Measurements from ENCODE around the gene HS6ST2. TPM values are rescaled to one million over a fixed set of nuclear protein-coding genes. Genes with fewer than 3 reads are reported as not detected.

The HS6ST2 gene
- total RNA-seq, 1 experiment from 2014 or later = 24.6 TPM

DNA sequence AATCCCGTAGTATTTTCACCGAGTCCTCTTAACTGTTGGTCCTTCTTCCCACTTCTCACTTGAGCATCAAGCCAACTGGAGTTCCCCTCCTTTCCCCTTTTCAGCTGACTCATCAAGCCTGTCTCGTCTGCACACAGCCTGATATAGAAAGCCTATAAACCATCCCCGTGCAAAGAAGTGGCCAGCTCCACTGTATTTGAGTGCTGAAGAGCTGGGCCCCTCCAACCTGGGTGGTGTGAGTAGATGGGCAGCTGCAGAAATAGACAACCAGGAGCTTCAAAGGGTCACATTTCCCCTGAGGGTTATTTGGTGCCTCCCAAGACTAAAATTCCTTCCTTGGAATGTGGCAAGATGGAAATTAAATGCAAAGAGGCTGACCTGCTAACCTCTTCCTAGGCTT lies 199.7 kb downstream of the HS6ST2 start:
- Histone ChIP-seq H3K9me3 (ENCODE audit: control insufficient read depth in 1 of 2, insufficient read depth in 1 of 2, low read depth in 1 of 2, low read length in 2 of 2) (no peaks in the 10 kb centered on the region), H3K36me3 (ENCODE audit: control insufficient read depth in 1 of 2, insufficient read depth in 2 of 2, low read length in 2 of 2) (no peaks in the 10 kb centered on the region), H3K27ac (ENCODE audit: low read depth, low read length) (no peak overlapping the region), H3K79me2 (ENCODE audit: insufficient read depth, low read length) (no peaks in the 10 kb centered on the region), H3K4me3 (replicated peaks in 1 of 2; ENCODE audit: low read depth in 1 of 2, low read length in 2 of 2) (no peak overlapping the region), H3K4me2 (ENCODE audit: low read length) (no peak overlapping the region), H3K27me3 (ENCODE audit: insufficient read depth, low read length) (no peaks in the 10 kb centered on the region), H3K4me1 (ENCODE audit: control insufficient read depth in 1 of 2, insufficient read depth in 2 of 2, low read length in 2 of 2) (peaks cover 0 to 6% of the 10 kb centered on the region in 2 experiments; a peak in 1 of 4 replicates), H3K9me2 (ENCODE audit: insufficient read depth) (no peaks in the 10 kb centered on the region), H2AFZ (ENCODE audit: low read depth, low read length, poor library complexity, severe bottlenecking) (no peak overlapping the region), H4K20me1 (ENCODE audit: insufficient read depth) (no peaks in the 10 kb centered on the region), H3K9ac (ENCODE audit: low read length) (no peak overlapping the region)
- RAD21 ChIA-PET (ENCODE audit: low non-redundant PET in 1 of 2, low total read pairs in 2 of 2, uncharacterized antibody in 2 of 2, unreplicated experiment in 2 of 2) = no interaction called here
- TF ChIP-seq EZH2 (IDR thresholded peaks at IDR 0.05) (no peak), SIN3A (IDR thresholded peaks at IDR 0.05; ENCODE audit: low read depth) (no peak), CBX3 (IDR thresholded peaks at IDR 0.05; ENCODE audit: low read depth) (no peak)
- intact Hi-C loops (cut with micrococcal nuclease) = no loop called here
- DNase-seq (ENCODE audit: low read depth, low spot score) = no peak
- CTCF ChIA-PET = no interaction called here
- POLR2A ChIA-PET = no interaction called here
- no peak for ATAC-seq
- no TSS peak for BruUV-seq (replicated peaks)

DNA sequence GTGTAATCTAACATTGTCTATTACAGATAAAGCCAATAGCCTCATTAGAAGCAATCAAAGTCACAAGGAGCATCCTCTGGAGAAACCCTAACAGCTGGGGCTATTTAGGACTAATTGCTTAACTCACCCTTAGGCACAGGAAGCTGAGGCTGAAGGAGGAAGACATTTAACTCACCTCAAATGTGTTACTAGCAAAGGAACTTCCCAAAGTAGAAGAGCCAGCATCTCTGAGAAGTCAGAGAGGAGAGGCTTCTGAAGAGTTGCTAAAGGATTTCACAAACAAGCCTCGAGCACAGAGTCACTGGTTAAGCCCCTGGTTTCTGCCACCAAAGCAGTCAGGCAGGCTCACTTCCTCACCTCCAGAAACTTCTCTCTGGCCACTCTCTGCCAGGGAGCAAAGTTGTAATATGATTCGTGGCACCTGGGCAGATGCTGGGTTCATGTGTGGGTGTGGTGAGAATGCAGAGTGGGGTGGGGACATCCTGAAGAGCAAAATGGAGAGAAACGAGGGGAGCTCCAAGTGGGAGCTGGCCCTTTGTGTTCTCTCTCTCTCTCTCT lies 201.3 kb downstream of the HS6ST2 start:
- Histone ChIP-seq H3K9me2 (ENCODE audit: insufficient read depth) (no peaks in the 10 kb centered on the region), H3K4me1 (ENCODE audit: control insufficient read depth in 1 of 2, insufficient read depth in 2 of 2, low read length in 2 of 2) (peaks cover 0 to 6% of the 10 kb centered on the region in 2 experiments; a peak in 1 of 4 replicates), H3K27ac (ENCODE audit: low read depth, low read length) (no peak overlapping the region), H3K9ac (ENCODE audit: low read length) (no peak overlapping the region), H3K79me2 (ENCODE audit: insufficient read depth, low read length) (no peaks in the 10 kb centered on the region), H3K9me3 (ENCODE audit: control insufficient read depth in 1 of 2, insufficient read depth in 1 of 2, low read depth in 1 of 2, low read length in 2 of 2) (no peaks in the 10 kb centered on the region), H3K4me2 (ENCODE audit: low read length) (no peak overlapping the region), H4K20me1 (ENCODE audit: insufficient read depth) (no peaks in the 10 kb centered on the region), H2AFZ (ENCODE audit: low read depth, low read length, poor library complexity, severe bottlenecking) (no peak overlapping the region), H3K27me3 (ENCODE audit: insufficient read depth, low read length) (no peaks in the 10 kb centered on the region), H3K36me3 (ENCODE audit: control insufficient read depth in 1 of 2, insufficient read depth in 2 of 2, low read length in 2 of 2) (no peaks in the 10 kb centered on the region), H3K4me3 (replicated peaks in 1 of 2; ENCODE audit: low read depth in 1 of 2, low read length in 2 of 2) (no peak overlapping the region)
- BruUV-seq (replicated peaks) = no TSS peak
- ChIA-PET RAD21 (ENCODE audit: low non-redundant PET in 1 of 2, low total read pairs in 2 of 2, uncharacterized antibody in 2 of 2, unreplicated experiment in 2 of 2) (no interaction called here), CTCF (no interaction called here), POLR2A (no interaction called here)
- no peak for DNase-seq (ENCODE audit: low read depth, low spot score)
- no peak for ATAC-seq
- intact Hi-C loops (cut with micrococcal nuclease) = no loop called here
- TF ChIP-seq, protein P1, sequence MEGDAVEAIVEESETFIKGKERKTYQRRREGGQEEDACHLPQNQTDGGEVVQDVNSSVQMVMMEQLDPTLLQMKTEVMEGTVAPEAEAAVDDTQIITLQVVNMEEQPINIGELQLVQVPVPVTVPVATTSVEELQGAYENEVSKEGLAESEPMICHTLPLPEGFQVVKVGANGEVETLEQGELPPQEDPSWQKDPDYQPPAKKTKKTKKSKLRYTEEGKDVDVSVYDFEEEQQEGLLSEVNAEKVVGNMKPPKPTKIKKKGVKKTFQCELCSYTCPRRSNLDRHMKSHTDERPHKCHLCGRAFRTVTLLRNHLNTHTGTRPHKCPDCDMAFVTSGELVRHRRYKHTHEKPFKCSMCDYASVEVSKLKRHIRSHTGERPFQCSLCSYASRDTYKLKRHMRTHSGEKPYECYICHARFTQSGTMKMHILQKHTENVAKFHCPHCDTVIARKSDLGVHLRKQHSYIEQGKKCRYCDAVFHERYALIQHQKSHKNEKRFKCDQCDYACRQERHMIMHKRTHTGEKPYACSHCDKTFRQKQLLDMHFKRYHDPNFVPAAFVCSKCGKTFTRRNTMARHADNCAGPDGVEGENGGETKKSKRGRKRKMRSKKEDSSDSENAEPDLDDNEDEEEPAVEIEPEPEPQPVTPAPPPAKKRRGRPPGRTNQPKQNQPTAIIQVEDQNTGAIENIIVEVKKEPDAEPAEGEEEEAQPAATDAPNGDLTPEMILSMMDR (IDR thresholded peaks at IDR 0.05 in 2 of 3, conservative IDR thresholded peaks at IDR 0.05 in 1 of 3; ENCODE audit: borderline replicate concordance in 1 of 3, insufficient read depth in 1 of 3, low read depth in 2 of 3, low read length in 2 of 3) = no peak
- TF ChIP-seq SP1 (IDR thresholded peaks at IDR 0.05; ENCODE audit: low read depth) (no peak), YY1 (IDR thresholded peaks at IDR 0.05; ENCODE audit: extremely low read depth, insufficient replicate concordance, low read depth, low read length) (no peak), POLR2AphosphoS5 (IDR thresholded peaks at IDR 0.05; ENCODE audit: low read depth, low read length) (no peak), ZNF274 (IDR thresholded peaks at IDR 0.05; ENCODE audit: low read depth, low read length) (no peak), ELF1 (IDR thresholded peaks at IDR 0.05; ENCODE audit: borderline replicate concordance, low read depth) (no peak), CEBPB (IDR thresholded peaks at IDR 0.05; ENCODE audit: low read depth) (no peak), ZFX (IDR thresholded peaks at IDR 0.05) (no peak), CBX3 (IDR thresholded peaks at IDR 0.05; ENCODE audit: low read depth) (no peak), FOSL1 (IDR thresholded peaks at IDR 0.05; ENCODE audit: low read depth) (no peak), EZH2 (IDR thresholded peaks at IDR 0.05) (no peak), SIN3A (IDR thresholded peaks at IDR 0.05; ENCODE audit: low read depth) (no peak), EZH2phosphoT487 (IDR thresholded peaks at IDR 0.05; ENCODE audit: borderline replicate concordance) (no peak)
- TF ChIP-seq, protein P2, sequence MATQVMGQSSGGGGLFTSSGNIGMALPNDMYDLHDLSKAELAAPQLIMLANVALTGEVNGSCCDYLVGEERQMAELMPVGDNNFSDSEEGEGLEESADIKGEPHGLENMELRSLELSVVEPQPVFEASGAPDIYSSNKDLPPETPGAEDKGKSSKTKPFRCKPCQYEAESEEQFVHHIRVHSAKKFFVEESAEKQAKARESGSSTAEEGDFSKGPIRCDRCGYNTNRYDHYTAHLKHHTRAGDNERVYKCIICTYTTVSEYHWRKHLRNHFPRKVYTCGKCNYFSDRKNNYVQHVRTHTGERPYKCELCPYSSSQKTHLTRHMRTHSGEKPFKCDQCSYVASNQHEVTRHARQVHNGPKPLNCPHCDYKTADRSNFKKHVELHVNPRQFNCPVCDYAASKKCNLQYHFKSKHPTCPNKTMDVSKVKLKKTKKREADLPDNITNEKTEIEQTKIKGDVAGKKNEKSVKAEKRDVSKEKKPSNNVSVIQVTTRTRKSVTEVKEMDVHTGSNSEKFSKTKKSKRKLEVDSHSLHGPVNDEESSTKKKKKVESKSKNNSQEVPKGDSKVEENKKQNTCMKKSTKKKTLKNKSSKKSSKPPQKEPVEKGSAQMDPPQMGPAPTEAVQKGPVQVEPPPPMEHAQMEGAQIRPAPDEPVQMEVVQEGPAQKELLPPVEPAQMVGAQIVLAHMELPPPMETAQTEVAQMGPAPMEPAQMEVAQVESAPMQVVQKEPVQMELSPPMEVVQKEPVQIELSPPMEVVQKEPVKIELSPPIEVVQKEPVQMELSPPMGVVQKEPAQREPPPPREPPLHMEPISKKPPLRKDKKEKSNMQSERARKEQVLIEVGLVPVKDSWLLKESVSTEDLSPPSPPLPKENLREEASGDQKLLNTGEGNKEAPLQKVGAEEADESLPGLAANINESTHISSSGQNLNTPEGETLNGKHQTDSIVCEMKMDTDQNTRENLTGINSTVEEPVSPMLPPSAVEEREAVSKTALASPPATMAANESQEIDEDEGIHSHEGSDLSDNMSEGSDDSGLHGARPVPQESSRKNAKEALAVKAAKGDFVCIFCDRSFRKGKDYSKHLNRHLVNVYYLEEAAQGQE (IDR thresholded peaks at IDR 0.05; ENCODE audit: low read depth) = no peak
- TF ChIP-seq, protein P3, sequence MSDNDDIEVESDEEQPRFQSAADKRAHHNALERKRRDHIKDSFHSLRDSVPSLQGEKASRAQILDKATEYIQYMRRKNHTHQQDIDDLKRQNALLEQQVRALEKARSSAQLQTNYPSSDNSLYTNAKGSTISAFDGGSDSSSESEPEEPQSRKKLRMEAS (IDR thresholded peaks at IDR 0.05) = no peak
- TF ChIP-seq, protein P4, sequence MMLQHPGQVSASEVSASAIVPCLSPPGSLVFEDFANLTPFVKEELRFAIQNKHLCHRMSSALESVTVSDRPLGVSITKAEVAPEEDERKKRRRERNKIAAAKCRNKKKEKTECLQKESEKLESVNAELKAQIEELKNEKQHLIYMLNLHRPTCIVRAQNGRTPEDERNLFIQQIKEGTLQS (IDR thresholded peaks at IDR 0.05) = no peak

Measured in HCT116 (cell line).